Astrocyte (in vitro differentiated cells and primary cell): Measurements from ENCODE around the gene CDH20. TPM values are rescaled to one million over a fixed set of nuclear protein-coding genes. Genes with fewer than 3 reads are reported as not detected.

ENCODE experiments used
- DNase-seq: peaks from one replicate; pipeline ENCODE4 v3.0.0-alpha.2; 2010; ENCODE audit warnings: low read depth
- FAIRE-seq: peaks from 2 replicates; lab custom pipeline; 2011; peaks lifted over from hg19 to GRCh38; lab: Jason Lieb, UNC
- H2AFZ ChIP-seq: 2 replicates; pipeline ENCODE4 v1.6.0; 2012; ENCODE audit warnings: low read depth, low read length, inconsistent platforms
- H3K27ac ChIP-seq: 2 replicates; pipeline ENCODE4 v1.5.1; 2011; ENCODE audit warnings: low read depth, low read length, inconsistent platforms
- H3K27me3 ChIP-seq: 2 replicates; pipeline ENCODE4 v1.6.0; 2011; ENCODE audit warnings: low read length, inconsistent platforms; ENCODE audit not compliant: insufficient read depth
- H3K36me3 ChIP-seq: 2 replicates; pipeline ENCODE4 v1.5.1; 2011; ENCODE audit warnings: low read length, inconsistent platforms; ENCODE audit not compliant: insufficient read depth
- H3K4me1 ChIP-seq: 2 replicates; pipeline ENCODE4 v1.5.1; 2011; ENCODE audit warnings: low read length, inconsistent platforms; ENCODE audit not compliant: insufficient read depth
- H3K4me2 ChIP-seq: 2 replicates; pipeline ENCODE4 v1.6.0; 2012; ENCODE audit warnings: low read length, inconsistent platforms
- H3K4me3 ChIP-seq: 2 replicates; pipeline ENCODE4 v1.5.1; 2011; ENCODE audit warnings: low read depth, mild to moderate bottlenecking, low read length, inconsistent platforms; ENCODE audit not compliant: insufficient read depth
- H3K79me2 ChIP-seq: 2 replicates; pipeline ENCODE4 v1.6.0; 2012; ENCODE audit warnings: mild to moderate bottlenecking, low read length, inconsistent platforms; ENCODE audit not compliant: insufficient read depth
- H3K9ac ChIP-seq: 2 replicates; pipeline ENCODE4 v1.6.0; 2012; ENCODE audit warnings: mild to moderate bottlenecking, low read length, inconsistent platforms
- H3K9me3 ChIP-seq: 2 replicates; pipeline ENCODE4 v1.5.1; 2012; ENCODE audit warnings: low read depth, mild to moderate bottlenecking, low read length, inconsistent platforms; ENCODE audit not compliant: insufficient read depth
- H4K20me1 ChIP-seq: 2 replicates; pipeline ENCODE4 v1.6.0; 2012; ENCODE audit warnings: low read length, inconsistent platforms; ENCODE audit not compliant: insufficient read depth
- H3K27ac Mint-ChIP-seq: one replicate; pipeline ENCODE4 v1.8.0; 2021; ENCODE audit warnings: mild to moderate bottlenecking, mixed read lengths; ENCODE audit not compliant: unreplicated experiment
- H3K27me3 Mint-ChIP-seq: one replicate; pipeline ENCODE4 v1.8.0; 2021; ENCODE audit warnings: low read depth, mixed read lengths; ENCODE audit not compliant: unreplicated experiment
- H3K36me3 Mint-ChIP-seq: one replicate; pipeline ENCODE4 v1.8.0; 2021; ENCODE audit warnings: low read depth, mixed read lengths; ENCODE audit not compliant: unreplicated experiment
- H3K4me1 Mint-ChIP-seq: one replicate; pipeline ENCODE4 v1.8.0; 2021; ENCODE audit warnings: low read depth, mixed read lengths; ENCODE audit not compliant: unreplicated experiment
- H3K4me3 Mint-ChIP-seq: one replicate; pipeline ENCODE4 v1.8.0; 2021; ENCODE audit warnings: mild to moderate bottlenecking, moderate library complexity, mixed read lengths; ENCODE audit not compliant: unreplicated experiment
- H3K9me3 Mint-ChIP-seq: one replicate; pipeline ENCODE4 v1.8.0; 2021; ENCODE audit warnings: mild to moderate bottlenecking, mixed read lengths; ENCODE audit not compliant: unreplicated experiment
- CTCF ChIP-seq: IDR thresholded peaks from 2 replicates; pipeline ENCODE4 v1.5.1; 2011; ENCODE audit warnings: low read depth, mild to moderate bottlenecking, inconsistent platforms, low read length, moderate library complexity; ENCODE audit not compliant: insufficient read depth
- EZH2 ChIP-seq: IDR thresholded peaks from 2 replicates; pipeline ENCODE4 v1.6.1; 2012; ENCODE audit warnings: mild to moderate bottlenecking, low read length, inconsistent platforms; ENCODE audit not compliant: insufficient read depth
- total RNA-seq: library from RNA; stranded (reverse); gene quantifications from 2 replicates; pipeline ENCODE4 v1.2.1, GENCODE V29; 2021

CDH20 gene
- total RNA-seq, 1 donor from 2014 or later: not detected

GRCh38 chr18:61544178-61544577, 210.9 kb downstream of the CDH20 start:
- no peak for TF ChIP-seq CTCF
- no peak for TF ChIP-seq EZH2
- Mint-ChIP-seq H3K4me1 (peaks cover 13% of the 10 kb centered on the region), H3K9me3 (peaks cover 7% of the 10 kb centered on the region), H3K27ac (no peak overlapping the region), H3K4me3 (no peak overlapping the region), H3K36me3 (no peaks in the 10 kb centered on the region), H3K27me3 (peaks cover 3% of the 10 kb centered on the region)
- H3K9ac ChIP-seq: no peak overlapping the region
- H2AFZ ChIP-seq: no peak overlapping the region
- FAIRE-seq: no peak
- H3K27me3 ChIP-seq: no peaks in the 10 kb centered on the region
- H3K27ac ChIP-seq: no peak overlapping the region
- H3K4me1 ChIP-seq: no peaks in the 10 kb centered on the region
- DNase-seq: no peak
- H4K20me1 ChIP-seq: no peaks in the 10 kb centered on the region
- no peaks in the 10 kb centered on the region for H3K9me3 ChIP-seq
- H3K79me2 ChIP-seq: no peaks in the 10 kb centered on the region
- H3K36me3 ChIP-seq: no peaks in the 10 kb centered on the region
- H3K4me3 ChIP-seq: no peak overlapping the region
- no peak overlapping the region for H3K4me2 ChIP-seq

- Histone ChIP-seq H3K79me2 (no peaks in the 10 kb centered on the region), H3K36me3 (no peaks in the 10 kb centered on the region), H3K9ac (no peak overlapping the region), H3K27me3 (no peaks in the 10 kb centered on the region), H3K9me3 (no peaks in the 10 kb centered on the region), H3K4me3 (no peak overlapping the region), H3K4me1 (no peaks in the 10 kb centered on the region), H3K27ac (no peak overlapping the region), H2AFZ (no peak overlapping the region), H3K4me2 (no peak overlapping the region), H4K20me1 (no peaks in the 10 kb centered on the region)
- Mint-ChIP-seq H3K27ac (no peak overlapping the region), H3K4me3 (no peak overlapping the region), H3K9me3 (peaks cover 7% of the 10 kb centered on the region), H3K36me3 (no peaks in the 10 kb centered on the region), H3K4me1 (peaks cover 21% of the 10 kb centered on the region), H3K27me3 (peaks cover 3% of the 10 kb centered on the region)
- no peak for TF ChIP-seq CTCF
- TF ChIP-seq EZH2: no peak
- DNase-seq (no peak), FAIRE-seq (no peak)
Measured at GRCh38 chr18:61545281-61546245, 212.3 kb downstream of the CDH20 start.

- no peaks in the 10 kb centered on the region for H3K27me3 ChIP-seq
- Mint-ChIP-seq H3K4me1 (peaks cover 21% of the 10 kb centered on the region), H3K27ac (no peak overlapping the region), H3K36me3 (no peaks in the 10 kb centered on the region), H3K9me3 (peaks cover 7% of the 10 kb centered on the region), H3K4me3 (no peak overlapping the region), H3K27me3 (peaks cover 3% of the 10 kb centered on the region)
- H3K36me3 ChIP-seq: no peaks in the 10 kb centered on the region
- FAIRE-seq (peak; percentile 94), DNase-seq (peak; percentile 57)
- H4K20me1 ChIP-seq: no peaks in the 10 kb centered on the region
- no peaks in the 10 kb centered on the region for H3K4me1 ChIP-seq
- no peak overlapping the region for H2AFZ ChIP-seq
- H3K9me3 ChIP-seq: no peaks in the 10 kb centered on the region
- no peak overlapping the region for H3K9ac ChIP-seq
- H3K4me2 ChIP-seq: no peak overlapping the region
- H3K4me3 ChIP-seq: no peak overlapping the region
- H3K79me2 ChIP-seq: no peaks in the 10 kb centered on the region
- no peak overlapping the region for H3K27ac ChIP-seq
- TF ChIP-seq CTCF: no peak
- TF ChIP-seq EZH2: no peak
Measured at GRCh38 chr18:61546590-61546989, 213.4 kb downstream of the CDH20 start.
